Retinal pigment epithelial cell (primary cell): ENCODE data around the gene HM13.

Experiments used
- DNase-seq: peaks from one replicate; pipeline ENCODE4 v3.0.0-alpha.2; 2010; ENCODE audit warnings: low read depth
- H3K4me3 ChIP-seq: 2 replicates; pipeline ENCODE4 v1.5.1; 2011; ENCODE audit warnings: mild to moderate bottlenecking, low read length, control low read depth, moderate library complexity
- TF ChIP-seq, protein P1 (sequence below): conservative IDR thresholded peaks from 2 replicates; pipeline ENCODE4 v1.5.1; 2011; ENCODE audit warnings: low read depth, low read length, control low read depth, inconsistent platforms

The HM13 gene

GRCh38 chr20:31489152-31489551, 25.1 kb upstream of the HM13 start:
- TF ChIP-seq, protein P1, sequence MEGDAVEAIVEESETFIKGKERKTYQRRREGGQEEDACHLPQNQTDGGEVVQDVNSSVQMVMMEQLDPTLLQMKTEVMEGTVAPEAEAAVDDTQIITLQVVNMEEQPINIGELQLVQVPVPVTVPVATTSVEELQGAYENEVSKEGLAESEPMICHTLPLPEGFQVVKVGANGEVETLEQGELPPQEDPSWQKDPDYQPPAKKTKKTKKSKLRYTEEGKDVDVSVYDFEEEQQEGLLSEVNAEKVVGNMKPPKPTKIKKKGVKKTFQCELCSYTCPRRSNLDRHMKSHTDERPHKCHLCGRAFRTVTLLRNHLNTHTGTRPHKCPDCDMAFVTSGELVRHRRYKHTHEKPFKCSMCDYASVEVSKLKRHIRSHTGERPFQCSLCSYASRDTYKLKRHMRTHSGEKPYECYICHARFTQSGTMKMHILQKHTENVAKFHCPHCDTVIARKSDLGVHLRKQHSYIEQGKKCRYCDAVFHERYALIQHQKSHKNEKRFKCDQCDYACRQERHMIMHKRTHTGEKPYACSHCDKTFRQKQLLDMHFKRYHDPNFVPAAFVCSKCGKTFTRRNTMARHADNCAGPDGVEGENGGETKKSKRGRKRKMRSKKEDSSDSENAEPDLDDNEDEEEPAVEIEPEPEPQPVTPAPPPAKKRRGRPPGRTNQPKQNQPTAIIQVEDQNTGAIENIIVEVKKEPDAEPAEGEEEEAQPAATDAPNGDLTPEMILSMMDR, result no peak
- no peak overlapping the region for H3K4me3 ChIP-seq
- DNase-seq, result no peak

DNA sequence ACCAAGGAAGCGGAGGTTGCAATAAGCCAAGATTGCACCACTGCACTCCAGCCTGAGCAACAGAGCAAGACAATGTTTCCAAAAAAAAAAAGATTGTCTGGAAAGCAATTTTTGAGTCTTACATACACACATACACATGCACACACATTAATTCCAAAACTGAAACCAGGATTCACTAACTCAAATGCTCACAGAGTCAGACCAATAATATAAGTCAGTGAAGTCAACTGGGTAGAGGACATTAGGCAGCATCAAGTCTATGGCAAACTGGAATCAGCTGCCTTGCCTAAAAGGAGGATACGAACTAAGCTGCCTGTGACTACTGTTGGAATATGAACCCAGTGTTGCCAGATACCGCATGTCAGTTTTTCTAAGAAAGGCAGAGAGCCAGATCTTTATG, 23.5 kb upstream of the HM13 start:
- TF ChIP-seq, protein P1, result no peak
- H3K4me3 ChIP-seq, result no peak overlapping the region
- DNase-seq, result no peak

DNA sequence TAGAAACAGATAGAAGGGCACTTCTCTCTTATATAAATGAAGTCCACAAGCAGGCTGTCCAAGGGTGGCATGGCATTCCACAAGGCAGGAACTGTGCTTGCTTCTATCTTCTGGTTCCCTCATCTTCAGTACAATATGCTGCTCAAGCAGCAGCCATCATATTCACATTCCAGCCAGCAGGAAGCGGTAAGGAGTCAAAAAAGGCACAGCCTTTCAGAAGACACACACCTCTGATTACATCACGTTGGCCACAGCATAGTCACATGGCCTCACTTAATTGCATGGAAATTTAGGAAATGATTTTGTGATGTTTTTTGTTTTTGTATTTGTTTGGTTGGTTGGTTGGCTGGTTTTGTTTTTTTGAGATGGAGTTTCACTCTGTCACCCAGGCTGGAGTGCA, 20.1 kb upstream of the HM13 start:
- TF ChIP-seq, protein P1, result peak; percentile 50
- no peak for DNase-seq
- no peak overlapping the region for H3K4me3 ChIP-seq

DNA sequence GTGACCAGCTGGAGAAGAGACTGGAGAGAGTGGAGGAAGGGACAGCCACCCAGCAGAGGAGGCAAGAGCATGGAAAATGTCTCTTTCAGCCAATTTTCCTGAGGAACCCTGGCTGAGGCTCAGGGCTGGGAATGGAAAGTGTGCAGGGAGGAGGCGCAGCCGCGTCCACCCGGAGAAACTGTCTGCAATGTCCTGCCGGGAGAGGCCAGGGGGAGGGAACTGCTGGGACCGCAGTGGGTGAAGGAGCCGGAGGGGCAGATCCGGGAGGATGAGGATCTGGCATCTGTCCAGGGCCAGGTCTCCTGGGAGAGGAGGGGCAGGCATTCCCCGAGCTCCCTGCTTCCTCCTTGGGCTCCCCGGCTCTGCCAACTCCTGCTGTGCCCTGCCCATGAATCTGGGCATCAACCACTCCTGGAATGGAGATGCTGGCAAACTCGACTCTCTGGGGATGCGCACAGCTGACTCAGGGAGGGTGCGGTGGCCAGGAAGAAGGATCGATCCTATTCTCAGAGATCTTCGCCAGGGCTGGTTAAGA, 17.4 kb upstream of the HM13 start:
- no peak for DNase-seq
- TF ChIP-seq, protein P1, result no peak
- H3K4me3 ChIP-seq, result no peak overlapping the region

DNA sequence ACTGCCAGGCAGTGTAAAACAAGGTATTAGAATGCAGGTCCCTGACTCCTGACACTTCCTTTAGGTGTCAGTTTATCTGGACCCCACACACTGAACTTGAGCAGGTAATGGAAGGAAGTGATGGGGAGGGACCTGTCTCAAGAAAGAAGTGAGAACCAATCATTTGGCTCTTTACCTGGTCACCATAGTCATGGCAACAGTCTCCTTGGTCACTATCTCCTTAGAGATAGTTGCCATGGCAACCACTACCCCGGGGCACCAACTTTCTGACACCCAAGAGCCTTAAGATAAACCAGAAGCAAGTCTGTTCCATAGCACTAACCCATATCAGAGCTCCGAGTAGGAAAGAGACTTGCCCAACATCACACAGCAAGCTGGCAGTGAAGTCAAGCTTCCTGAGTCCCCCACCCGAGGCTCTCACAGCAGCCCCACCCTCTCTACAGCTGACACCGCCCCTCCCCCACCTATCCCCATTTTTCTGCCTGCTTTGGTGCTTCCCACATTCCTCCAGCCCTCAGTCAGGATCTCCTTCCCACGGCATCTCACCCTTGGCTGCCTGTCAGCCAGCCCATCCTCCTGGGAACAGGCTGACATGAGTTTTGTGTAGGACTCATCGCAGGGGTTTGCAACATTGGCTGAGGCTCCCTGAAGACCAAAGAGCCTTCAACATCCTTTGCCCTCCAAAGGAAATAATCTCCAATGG, 16.3 kb upstream of the HM13 start:
- DNase-seq, result no peak
- TF ChIP-seq, protein P1, result no peak
- H3K4me3 ChIP-seq, result no peak overlapping the region

- TF ChIP-seq, protein P1, result no peak
- no peak overlapping the region for H3K4me3 ChIP-seq
- no peak for DNase-seq
Observed at GRCh38 chr20:31500527-31500926, 13.7 kb upstream of the HM13 start.
